PFSK-1 (cell line): Measurements from ENCODE around the gene KRTAP1-4.

Experiments used
- POLR2AphosphoS5 ChIP-seq: IDR thresholded peaks from 2 replicates; pipeline ENCODE4 v1.6.1; 2012; ENCODE audit warnings: low read depth, mild to moderate bottlenecking, control low read depth, low read length, moderate library complexity
- REST ChIP-seq, 2 experiments: IDR thresholded peaks; 2 replicates each; pipeline versions ENCODE4 v1.6.1 to v1.8.0; 2011 to 2012; ENCODE audit warnings: low read depth in 2 of 2, low read length in 2 of 2, control low read depth in 1 of 2, inconsistent platforms in 1 of 2, mild to moderate bottlenecking in 1 of 2, moderate library complexity in 1 of 2; ENCODE audit not compliant: insufficient read depth in 1 of 2

- TF ChIP-seq POLR2AphosphoS5 (no peak), REST (IDR thresholded peaks at IDR 0.05; ENCODE audit: insufficient read depth in 1 of 2, low read depth in 2 of 2, low read length in 2 of 2) (no peak)
Observed at GRCh38 chr17:40992666-40993065, 37.3 kb downstream of the KRTAP1-4 start.
